GM19455 (cell line): ENCODE measurements around the gene ZNF394.
"Not testable (repeated sequence)": the region's sequence is repeated elsewhere in the genome, so short reads cannot be mapped to it uniquely, and the experiment has no call there.

ENCODE experiments used
- ATAC-seq: cut with Tn5 transposase; IDR thresholded peaks from one replicate; pipeline ENCODE4 v1.9.1; 2021; ENCODE audit not compliant: unreplicated experiment

ZNF394 gene

DNA sequence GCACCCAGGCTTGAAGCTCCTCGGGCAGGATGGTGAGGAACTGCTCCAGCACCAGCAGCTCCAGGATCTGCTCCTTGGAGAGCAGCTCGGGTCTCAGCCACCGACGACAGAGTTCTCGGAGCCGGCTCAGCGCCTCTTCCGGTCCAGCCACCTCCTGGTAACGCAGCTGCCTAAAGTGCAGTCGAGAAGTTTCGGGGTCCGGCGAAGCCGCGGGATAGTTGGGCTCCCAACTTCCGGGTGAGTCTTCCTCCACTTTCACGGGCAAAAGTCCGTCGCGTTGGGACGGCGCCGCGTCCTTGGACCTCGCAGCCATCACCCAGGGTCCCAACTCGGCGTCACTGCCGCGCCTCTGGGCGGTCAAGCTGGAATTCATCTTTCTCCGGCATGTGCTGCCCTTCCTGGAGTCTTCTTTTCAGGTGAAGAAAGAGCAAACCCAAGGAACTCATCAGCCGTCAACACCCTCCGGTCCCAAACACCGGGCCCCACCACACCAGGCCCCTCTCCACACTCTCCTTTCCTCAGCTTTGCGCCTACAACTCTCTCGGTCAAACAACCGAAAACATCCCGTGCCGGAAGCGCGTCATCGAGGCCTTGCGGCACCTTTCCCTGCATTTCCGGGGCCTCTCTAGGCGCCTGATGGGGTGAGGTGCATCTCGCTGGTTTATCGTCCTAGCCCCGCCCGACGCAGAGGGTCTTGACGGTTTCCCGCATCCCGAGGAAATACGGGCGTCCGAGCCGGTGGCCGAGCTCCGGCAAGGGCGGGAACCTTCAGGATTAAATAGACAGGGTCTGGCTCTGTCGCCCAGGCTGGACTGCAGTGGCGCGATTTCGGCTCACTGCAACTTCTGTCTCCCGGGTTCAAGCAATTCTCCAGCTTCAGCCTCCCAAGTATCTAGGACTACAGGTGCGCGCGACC lies at the start of gene ZNF394:
Gene ZNF394 (minus strand): TSS at position 561 of the 916 bp plus-strand sequence. CDS start 188 bp downstream, at position 373.
- ATAC-seq, result peak; percentile 42

DNA sequence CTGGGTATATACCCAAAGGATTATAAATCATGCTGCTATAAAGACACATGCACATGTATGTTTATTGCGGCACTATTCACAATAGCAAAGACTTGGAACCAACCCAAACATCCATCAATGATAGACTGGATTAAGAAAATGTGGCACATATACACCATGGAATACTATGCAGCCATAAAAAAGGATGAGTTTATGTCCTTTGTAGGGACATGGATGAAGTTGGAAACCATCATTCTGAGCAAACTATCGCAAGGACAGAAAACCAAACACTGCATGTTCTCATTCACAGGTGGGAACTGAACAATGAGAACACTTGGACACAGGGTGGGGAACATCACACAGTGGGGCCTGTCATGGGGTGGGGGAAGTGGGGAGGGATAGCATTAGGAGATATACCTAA lies 49.5 kb upstream of the ZNF394 start:
- not testable (repeated sequence) for ATAC-seq

DNA sequence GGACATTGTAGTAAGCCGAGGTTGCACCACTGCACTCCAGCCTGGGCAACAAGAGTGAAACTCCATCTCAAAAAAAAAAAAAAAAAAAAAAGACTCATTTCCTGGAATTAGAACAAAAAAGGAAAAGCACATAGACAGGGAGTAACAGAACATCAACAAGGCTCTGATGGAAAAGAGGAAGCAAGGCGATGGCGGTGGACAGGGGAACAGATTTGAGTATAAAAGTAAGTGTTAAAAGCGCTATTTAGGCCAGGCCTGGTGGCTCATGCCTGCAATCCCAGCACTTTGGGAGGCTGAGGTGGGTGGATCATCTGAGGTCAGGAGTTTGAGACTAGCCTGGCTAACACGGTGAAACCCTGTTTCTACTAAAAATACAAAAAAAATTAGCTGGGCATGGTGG lies 45.2 kb upstream of the ZNF394 start:
- not testable (repeated sequence) for ATAC-seq

DNA sequence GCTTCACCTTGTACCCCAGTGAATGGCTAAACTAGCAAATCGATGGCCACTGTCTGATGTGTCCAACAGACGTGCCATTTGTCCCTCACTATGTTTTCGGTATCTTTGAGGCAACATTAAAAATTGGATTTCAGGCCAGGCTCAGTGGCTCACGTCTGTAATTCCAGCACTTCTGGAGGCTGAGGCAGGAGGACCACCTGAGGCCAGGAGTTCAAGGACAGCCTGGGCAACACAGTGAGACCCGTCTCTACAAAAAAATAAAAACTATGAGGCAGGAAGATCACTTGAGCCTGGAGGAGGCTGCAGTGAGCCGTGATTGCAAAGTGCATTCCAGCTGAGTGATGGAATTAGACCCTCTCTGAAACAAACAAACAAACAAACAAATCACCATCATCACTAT lies 43.8 kb upstream of the ZNF394 start:
- ATAC-seq, result no peak

DNA sequence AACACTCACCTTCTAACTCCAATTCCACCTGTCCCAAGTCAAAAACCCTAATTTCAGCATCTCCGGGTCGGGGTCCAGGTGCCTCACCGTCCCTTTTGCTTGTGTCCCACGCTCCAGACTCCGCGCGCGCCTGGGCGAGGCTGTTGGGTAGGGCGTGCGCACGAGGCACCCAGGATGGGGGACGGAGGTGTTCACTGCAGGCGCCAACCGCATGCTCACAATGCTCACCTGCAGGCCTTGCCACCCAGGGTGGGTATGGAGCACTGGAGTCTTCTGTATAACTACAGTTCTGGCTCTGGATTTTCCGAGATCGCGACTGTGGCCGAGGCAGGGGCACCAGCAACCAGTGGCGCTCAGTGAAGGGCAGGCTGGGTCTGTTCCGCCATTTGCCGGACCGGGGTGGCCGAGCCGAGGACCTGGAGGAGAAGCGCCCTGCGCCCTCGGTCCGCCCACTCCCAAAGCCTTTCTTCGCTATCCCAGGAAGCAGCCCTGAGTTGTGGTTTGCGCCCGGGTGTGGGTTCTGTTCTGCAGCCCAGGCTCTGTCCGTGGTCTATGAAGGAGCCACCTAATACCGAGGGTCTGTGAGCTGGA lies 43.1 kb upstream of the ZNF394 start:
- ATAC-seq, result no peak

DNA sequence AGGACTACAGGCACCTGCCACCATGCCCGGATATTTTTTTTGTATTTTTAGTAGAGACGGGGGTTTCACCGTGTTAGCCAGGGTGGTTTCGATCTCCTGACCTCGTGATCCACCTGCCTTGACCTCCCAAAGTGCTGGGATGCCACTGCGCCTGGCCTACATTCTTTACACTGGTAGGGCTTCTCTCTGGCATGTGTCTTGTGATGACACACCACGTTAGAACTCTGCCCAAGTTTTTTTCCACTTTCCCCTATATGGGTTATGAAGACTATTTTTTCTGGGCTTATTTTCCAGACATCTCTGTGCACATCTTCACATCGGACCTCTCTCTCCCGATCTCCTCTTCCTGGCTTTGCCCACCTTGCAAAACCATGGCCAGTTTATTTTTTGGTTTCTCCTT lies 41.1 kb upstream of the ZNF394 start:
- no peak for ATAC-seq

DNA sequence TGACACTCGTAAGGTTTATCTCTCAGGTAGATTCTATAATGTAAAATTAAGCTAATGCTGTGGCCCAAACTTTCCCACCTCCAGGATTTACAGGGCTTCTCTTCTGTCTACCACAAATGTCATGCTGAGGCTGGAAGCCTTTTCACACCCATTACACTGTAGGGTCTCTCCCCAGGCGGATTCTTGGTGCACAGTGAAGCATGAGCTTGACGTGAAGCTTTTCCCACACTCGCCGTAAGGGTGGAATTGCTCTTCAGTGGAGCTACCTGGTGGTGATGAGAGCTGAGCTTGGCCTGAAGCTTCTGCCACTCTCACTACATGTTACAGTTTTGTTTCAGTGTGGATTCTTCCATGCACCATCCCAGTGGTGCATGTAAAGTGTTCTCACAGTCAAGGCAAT lies 40.5 kb upstream of the ZNF394 start:
- ATAC-seq, result no peak

DNA sequence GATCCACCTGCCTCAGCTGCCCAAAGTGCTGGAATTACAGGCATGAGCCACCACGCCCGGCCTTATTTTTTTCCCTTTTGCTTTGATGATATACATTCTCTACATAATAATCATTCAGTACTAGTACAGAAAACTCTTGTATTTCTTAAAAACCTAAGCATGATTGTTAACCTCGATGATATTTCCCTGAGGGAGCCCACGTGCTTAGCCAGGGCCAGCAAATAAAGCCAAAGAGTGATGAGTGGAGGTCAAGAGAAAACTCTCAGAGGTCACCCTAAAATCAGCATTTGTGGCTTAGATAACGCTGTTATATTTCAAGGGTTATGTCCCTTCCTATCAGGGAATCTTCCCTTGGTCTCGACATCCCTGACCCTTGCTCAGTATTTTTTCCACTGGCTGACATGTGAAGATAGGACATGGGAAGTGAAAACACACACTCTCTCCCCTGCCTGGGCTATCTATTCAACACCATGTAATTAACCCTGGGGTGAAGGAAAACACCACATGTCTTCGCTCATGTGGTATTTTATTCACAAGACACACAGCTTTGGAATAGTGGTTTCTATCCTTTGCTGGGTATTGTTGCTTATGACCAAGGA lies 39.2 kb upstream of the ZNF394 start:
- no peak for ATAC-seq

DNA sequence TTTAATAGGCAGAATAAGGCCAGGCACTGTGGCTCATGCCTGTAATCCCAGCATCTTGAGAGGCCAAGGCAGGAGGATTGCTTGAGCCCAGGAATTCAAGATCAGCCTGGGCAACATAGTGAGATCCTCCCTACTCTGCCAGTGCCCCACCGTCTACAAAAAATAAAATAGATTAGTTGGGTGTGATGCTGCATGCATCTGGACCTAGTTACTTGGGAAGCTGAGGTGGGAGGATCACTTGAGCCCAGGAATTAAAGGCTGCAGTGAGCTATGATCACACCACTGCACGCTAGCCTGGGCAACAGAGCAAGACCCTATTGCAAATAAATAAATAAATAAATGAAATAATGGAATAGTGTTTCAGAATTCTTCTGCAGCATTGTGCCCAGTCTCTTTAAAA lies 35.6 kb upstream of the ZNF394 start:
- no peak for ATAC-seq

DNA sequence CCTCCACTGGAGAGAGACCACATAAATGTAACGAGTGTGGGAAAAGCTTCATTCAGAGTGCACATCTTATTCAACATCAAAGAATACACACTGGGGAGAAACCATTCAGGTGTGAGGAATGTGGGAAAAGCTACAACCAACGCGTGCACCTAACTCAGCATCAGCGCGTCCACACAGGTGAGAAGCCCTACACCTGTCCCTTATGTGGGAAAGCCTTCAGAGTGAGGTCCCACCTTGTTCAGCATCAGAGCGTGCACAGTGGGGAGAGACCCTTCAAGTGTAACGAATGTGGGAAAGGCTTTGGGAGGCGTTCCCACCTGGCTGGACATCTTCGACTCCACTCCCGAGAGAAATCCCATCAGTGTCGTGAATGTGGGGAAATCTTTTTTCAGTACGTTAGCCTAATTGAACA lies 31.3 kb upstream of the ZNF394 start:
- ATAC-seq, result no peak

DNA sequence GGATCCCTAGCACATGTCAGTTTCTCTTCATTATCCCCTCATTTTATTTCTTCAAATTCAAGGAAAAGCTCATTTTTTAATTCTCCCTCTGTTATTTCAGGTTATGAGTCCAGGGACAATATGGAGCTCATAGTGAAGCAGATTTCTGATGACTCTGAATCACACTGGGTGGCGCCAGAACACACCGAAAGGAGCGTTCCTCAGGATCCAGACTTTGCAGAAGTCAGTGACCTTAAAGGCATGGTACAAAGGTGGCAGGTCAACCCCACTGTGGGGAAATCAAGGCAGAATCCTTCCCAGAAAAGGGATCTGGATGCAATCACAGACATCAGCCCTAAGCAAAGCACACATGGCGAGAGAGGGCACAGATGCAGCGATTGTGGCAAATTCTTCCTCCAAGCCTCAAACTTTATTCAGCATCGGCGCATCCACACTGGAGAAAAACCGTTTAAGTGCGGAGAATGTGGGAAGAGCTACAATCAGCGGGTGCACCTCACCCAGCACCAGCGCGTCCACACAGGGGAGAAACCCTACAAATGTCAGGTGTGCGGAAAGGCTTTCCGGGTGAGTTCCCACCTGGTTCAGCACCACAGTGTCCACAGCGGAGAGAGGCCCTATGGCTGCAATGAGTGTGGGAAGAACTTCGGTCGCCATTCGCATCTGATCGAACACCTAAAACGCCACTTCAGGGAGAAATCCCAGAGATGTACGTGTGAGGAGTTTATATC lies 25.8 kb upstream of the ZNF394 start:
- ATAC-seq, result no peak

DNA sequence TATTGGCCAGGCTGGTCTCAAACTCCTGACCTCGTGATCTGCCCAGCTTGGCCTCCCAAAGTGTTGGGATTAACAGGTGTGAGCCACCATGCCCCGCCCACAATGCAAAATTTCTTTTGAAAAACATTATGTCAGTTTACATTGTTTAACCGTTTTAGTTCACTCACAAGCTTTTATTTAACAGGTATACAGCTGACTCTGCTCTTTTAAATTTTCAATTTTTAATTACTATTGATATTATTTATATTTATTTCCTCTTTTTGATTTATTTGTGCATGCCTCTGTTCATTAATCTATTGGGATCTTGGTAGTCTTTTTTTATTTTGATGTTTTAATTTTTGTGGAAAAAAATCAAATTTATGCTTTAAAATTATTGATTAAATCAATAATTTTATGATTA lies 21.3 kb upstream of the ZNF394 start:
- ATAC-seq, result no peak

DNA sequence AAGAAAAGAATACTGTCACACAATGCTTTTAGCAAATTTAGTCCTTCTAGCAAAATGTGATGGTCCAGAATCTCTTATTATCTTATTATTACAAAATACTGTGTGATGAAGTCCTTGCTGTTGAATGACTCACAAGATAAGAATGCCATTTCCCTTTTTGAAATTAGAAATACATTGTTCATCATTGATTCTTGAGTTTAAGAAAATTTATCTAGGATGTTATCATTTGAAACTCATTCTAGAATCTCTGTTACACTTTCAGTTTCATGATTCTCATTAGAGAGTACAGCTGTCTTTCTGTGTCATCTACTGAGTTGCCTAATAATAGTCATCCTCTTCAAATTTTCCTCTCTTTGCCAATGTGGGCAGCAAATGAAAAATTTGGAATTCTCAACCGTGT lies 14.0 kb upstream of the ZNF394 start:
- no peak for ATAC-seq

DNA sequence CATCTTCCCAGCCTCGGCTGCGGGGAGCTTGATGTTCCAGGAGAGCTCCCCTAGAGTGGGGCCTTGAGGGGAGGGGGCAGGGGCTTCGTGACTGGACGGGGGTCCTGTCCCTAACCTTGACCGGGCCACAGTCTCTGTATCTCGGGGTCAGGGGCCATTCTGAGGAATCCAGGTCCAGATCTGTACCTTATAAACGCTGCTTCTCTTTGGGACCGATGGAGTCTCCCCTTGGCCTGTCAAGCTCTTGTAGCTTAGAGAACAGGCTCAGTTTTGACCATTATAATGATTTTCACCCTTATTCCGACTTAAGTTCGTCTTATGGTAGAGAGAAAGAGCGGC lies 5.2 kb upstream of the ZNF394 start:
- ATAC-seq, result peak; percentile 2

DNA sequence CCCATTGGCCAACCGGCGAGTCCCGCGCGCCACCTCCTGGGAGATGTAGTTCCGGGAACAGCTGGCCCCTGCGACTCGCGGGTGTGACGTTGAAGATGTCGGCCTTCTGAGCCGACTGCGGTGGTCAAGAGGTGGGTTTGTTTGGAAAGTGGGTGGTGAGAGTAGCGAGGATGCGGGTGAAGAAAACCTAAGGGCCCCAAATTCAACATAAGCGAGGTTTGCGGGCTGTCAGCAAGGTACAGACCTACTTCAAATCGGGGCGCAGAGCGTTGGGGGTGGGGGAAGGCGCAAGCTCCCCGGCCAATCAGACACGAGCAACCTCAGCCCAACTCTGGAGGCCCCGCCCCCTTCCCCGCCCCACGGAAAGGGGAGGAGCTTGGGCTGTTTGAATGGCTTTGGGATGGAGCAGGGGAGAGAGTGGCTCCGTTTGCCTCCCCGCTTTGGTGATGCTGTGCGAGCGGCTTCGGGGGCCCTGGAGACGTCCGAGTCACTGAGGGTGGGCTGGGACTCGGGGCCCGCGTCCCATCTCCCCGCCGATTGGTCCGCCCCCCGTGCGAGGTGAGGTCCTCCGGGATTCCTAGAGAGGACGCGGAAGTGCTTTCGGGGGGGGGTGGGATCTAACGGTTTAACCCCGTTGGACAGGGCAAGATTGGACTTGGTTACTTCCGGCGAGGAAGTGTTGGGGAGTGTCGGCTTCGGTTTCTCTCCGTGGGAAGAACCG lies 4.7 kb upstream of the ZNF394 start, which contains the start of gene ZKSCAN5:
Gene ZKSCAN5 (plus strand): TSS at position 60 of the 721 bp plus-strand sequence. CDS start 1,383 bp downstream, outside the sequence.
- ATAC-seq, result peak; percentile 79

DNA sequence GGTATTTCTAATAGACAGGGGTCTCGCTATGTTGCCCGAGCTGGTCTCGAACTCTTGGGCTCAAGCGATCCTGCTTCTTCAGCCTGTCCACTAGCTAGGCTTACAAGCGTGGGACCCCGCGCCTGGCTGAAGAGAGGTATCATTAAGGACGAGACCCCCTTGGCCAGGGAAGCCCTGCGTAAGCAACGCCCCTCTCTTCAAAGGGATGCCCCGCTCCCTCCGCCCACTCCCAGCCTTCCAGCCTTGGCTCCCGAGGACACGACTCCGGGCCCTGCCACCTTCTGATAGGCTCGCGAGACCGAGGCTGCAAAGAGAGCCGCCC lies 4.2 kb upstream of the ZNF394 start:
- ATAC-seq, result no peak

DNA sequence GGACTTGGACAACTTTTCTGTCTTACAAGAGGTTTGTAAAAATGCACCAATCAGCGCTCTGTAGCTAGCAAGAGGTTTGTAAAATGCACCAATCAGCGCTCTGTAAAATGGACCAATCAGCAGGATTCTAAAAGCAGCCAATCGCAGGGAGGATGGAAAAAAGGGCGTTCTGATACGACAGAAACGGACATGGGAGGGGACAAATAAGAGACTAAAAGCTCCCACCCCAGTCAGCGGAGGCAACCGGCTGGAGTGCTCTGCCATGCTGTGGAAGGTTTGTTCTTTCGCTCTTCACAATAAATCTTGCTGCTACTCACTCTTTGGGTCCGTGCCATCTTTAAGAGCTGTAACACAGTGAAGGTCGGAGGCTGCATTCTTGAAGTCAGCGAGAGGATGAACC lies 1.2 kb upstream of the ZNF394 start:
- not testable (repeated sequence) for ATAC-seq

DNA sequence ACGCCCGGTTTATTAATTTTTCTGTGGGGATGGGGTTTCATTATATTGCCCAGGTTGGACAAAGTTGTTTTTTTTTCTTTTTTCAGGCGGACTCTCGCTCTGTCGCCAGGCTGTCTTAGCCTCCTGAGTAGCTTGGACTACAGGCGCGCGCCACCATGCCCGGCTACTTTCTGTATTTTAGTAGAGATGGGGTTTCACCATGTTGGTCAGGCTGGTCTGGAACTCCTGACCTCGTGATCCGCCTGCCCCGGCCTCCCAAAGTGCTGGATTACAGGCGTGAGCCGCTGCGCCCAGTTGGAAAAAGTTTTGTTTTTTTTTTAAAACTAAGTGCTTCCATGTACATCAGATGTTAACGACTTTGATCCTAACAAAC lies 542 bp upstream of the ZNF394 start:
- no peak for ATAC-seq

DNA sequence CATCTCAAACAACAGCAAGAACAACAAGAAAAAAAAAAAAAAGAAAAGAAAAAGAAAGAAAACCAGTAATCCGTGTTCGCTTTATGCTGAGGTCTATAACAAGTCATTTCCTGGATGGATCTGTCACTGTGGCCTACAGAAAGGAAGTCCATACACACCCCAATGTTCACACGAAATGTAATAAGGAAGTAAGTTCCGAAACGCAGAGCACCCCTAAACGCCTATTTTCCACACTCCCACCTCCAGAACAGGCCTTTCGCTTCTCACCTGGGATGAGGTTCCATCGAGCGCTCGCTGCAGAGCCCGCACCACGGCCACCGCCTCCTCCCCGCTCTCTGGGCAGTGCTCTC lies 735 bp downstream of the ZNF394 start:
- ATAC-seq, result no peak

DNA sequence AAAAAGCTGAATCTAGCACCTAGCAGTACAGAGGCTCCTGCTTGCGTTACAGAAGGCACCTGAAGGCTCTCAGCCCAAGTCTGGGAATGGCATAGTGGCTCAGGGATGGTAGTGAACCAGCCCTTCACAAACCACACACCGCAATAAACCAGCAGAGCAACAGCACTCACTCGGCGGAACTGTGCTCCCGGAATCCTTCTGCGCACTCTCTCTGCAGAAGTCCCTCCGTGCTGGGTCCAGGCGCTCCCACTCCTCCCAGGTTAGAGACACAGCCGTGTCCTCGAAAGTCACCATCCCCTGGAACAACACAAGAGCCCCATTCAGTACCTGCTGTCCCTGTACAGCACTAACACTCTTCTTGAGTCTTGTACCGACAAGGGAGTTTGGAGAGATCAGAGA lies 1.5 kb downstream of the ZNF394 start:
- no peak for ATAC-seq
